HL-60 (cell line): ENCODE data around the gene ADPRS.

ENCODE experiments used
- GABPA ChIP-seq: IDR thresholded peaks from 2 replicates; pipeline ENCODE4 v1.6.1; 2012; ENCODE audit warnings: low read depth
- POLR2AphosphoS5 ChIP-seq: IDR thresholded peaks from 2 replicates; pipeline ENCODE4 v1.6.1; 2012; ENCODE audit warnings: low read depth
- REST ChIP-seq: IDR thresholded peaks from 2 replicates; pipeline ENCODE4 v1.6.1; 2012; ENCODE audit warnings: low read depth; ENCODE audit not compliant: insufficient replicate concordance
- TF ChIP-seq, protein P1 (sequence below): IDR thresholded peaks from one replicate; pipeline ENCODE4 v1.5.1; 2011; ENCODE audit warnings: low read length, control low read depth, inconsistent platforms; ENCODE audit not compliant: insufficient read depth

- TF ChIP-seq POLR2AphosphoS5 (no peak), GABPA (no peak), REST (no peak)
- TF ChIP-seq, protein P1, sequence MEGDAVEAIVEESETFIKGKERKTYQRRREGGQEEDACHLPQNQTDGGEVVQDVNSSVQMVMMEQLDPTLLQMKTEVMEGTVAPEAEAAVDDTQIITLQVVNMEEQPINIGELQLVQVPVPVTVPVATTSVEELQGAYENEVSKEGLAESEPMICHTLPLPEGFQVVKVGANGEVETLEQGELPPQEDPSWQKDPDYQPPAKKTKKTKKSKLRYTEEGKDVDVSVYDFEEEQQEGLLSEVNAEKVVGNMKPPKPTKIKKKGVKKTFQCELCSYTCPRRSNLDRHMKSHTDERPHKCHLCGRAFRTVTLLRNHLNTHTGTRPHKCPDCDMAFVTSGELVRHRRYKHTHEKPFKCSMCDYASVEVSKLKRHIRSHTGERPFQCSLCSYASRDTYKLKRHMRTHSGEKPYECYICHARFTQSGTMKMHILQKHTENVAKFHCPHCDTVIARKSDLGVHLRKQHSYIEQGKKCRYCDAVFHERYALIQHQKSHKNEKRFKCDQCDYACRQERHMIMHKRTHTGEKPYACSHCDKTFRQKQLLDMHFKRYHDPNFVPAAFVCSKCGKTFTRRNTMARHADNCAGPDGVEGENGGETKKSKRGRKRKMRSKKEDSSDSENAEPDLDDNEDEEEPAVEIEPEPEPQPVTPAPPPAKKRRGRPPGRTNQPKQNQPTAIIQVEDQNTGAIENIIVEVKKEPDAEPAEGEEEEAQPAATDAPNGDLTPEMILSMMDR, result no peak
Measured at GRCh38 chr1:36062315-36062714, 26.4 kb upstream of the ADPRS start.
